ENCODE measurements around the gene C9orf153.
"Not testable (repeated sequence)": the region's sequence is repeated elsewhere in the genome, so short reads cannot be mapped to it uniquely, and the experiment has no call there.

Gene C9orf153

DNA sequence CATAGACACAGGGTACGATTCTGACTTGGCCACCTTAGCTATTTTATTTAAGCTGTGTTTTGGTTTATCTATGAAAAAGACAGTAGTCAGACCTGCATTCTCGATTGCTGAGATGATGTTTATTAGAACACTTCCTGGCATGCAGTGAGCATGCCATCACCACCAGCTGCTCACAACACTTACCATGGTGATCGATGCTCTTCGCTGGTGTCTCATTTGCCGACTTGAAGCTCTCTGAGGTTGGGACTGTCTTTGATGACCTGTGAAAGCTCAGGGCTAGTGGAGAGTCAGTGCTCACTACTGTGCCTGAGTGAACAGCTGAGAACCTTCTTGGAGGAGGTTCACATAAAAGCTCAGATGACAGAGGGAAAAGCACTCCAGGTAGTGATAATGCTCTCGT is 4.4 kb upstream of the C9orf153 start:
- DNase-seq (ENCODE audit: low spot score): no peak

DNA sequence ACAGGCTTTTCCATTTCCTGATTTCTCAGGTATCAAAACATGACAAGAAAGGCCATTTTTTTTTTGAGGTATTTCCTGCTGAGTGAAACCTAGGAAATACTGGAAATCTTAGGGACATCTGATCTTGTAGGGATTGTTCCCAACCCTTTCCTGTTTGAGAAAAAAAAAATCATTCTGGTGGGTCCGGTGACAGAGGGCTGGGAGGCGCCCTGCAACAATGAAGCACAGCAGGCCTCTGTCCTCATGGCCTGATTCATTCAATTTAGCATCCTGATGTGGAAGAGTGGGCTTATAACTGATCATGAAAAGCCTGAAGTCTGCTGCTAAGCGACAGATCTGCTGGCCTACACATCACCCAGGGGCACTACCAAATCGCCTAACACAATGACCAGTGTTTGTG is 3.0 kb upstream of the C9orf153 start:
- no peak for DNase-seq (ENCODE audit: low spot score)

DNA sequence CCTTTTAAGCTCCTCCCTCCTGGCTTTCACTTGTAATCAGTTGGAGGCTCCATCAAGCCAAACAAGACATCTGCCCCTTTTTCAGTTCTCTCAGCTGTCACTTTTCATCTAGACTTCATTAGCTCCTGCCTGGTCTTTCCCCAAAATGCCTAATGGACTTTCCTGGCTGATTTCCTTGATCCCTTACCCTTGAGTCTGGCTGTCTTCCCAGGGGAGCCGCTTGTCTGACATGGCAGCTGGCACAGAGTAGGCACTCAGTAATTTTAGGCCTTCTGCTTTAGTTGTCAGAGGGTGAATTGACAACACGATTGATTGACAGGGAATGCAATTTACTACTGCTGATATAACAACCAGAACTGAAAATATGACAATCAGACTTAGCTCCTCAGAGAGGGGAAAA is 2.1 kb downstream of the C9orf153 start:
- DNase-seq (ENCODE audit: low spot score): no peak

DNA sequence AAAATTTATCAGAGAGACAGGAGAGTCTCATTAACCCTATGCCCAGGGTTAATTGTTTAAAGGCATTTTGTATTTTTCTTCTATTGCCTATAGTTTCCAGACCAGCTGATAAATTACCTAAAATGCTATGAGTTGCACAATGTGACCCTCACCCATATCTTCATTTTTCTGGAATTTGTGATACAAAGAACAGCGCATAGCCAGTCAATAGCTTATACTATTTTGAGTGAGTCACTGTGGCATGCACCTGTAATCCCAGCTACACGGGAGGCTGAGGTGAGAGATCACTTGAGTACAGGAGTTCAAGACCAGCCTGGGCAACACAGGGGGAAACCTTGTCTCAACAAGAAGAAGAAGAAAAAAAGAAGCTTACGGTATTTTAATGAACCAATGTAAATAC is 2.8 kb downstream of the C9orf153 start:
- no peak for DNase-seq (ENCODE audit: low spot score)

DNA sequence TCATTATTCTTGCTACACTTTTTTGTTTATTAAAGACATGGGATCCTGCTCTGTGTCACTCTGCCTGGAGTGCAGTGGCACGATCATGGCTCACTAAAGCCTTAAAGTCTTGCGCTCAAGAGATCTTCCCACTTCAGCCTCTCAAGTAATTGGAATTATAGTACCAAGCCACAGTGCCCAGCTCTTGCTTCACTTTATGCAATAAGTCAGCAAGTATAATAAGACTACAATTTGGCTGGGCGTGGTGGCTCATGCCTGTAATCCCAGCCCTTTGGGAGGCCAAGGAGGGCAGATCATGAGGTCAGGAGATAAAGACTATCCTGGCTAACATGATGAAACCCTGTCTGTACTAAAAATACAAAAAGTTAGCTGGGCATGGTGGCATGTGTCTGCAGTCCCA is 5.9 kb downstream of the C9orf153 start:
- DNase-seq (ENCODE audit: low spot score): no peak

DNA sequence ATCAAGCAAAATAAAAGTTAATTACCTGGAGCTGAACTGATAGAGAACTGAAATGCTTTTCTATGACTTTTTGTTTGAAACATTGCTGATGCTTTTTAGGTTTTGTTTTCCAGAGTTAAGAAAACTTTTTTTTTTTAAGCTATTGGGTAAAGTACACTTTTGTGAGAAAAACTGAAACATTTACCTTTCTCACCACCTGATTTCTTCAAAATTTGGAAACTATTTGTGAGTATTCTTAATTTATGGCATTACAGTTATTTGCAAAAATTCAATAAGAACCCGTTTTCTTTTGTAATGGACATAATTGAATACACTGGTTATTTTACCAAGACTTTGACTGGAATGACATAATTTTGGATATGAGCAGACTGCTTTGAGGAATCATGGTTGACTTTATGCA is 6.6 kb downstream of the C9orf153 start:
- no peak for DNase-seq (ENCODE audit: low spot score)

DNA sequence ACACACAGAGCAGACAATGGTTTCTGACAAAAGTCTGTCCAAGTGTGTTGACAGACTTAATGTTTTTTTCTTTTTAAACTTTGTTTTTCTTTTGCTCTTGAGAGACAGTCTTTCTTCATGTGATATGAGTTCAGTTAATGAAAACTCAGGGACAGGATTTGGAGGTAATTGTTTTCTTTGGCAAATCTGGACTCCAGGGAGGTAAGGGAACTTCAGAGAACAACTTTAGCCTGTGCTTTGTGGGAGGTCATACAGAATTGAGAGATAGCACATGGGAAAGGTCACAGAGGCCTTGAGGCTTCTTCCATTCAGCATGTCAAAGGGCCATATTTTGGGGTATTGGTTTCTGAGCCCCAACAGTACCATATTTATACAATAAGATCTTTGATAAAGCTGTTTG is 9.3 kb downstream of the C9orf153 start:
- no peak for DNase-seq (ENCODE audit: low spot score)

DNA sequence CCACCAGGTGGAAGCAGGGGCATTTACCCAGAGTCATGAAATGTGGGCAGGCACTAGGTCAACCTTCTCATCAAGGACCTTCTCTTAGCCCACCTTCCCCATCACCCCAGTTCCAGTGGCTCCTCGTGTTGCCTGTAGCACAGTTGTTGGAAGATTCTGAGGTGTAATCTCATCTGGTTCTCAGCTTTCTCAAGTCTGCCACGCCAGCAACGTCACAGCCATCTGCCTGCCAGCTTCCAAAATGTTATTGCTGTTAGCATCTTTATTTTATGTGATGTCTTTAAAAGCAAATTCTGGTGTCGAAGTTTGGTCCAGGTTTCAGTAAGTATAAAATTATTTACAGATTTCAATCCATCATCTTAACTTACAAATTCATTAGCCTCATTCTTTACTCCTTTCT is 10.7 kb downstream of the C9orf153 start:
- no peak for DNase-seq (ENCODE audit: low spot score)

DNA sequence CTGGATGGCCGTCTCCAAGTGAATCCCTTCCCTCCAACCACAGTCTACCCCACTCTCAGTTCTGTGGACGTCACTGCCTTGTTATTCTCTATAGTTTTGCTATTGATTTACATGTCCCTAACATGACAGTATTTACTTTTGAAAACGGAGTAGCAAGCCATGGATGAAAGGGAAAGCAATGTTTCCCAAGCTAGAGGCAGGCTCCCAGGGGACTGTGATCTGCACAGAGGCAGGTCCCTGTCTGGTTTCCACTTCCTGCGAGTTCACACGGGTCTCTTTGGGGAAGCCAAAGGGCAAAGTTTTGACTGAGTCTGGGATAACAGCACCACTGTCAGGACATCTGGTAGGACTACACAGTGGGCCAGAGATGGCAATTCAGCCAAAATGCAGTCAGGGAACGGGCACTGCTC is 12.7 kb downstream of the C9orf153 start:
- no peak for DNase-seq (ENCODE audit: low spot score)

DNA sequence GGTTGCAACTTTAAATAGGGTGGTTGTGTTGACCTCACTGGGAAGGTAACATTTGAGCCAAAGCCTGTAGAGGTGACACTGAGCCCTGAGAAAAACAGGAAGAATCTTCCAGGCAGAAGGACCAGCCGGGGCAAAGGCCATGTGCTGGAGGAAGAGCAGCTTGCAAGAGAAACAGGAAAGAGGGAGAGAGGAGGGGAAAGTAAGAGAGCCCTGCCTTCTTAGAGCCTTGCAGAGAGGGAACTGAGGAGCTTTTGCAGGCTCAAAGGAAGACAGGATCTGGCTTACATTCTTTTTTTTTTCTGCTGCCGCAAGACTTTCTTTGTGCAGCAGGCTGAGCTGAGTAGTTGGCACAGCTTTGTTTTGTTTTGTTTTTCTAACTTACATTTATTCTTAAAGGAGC is 17.4 kb downstream of the C9orf153 start:
- no peak for DNase-seq (ENCODE audit: low spot score)

DNA sequence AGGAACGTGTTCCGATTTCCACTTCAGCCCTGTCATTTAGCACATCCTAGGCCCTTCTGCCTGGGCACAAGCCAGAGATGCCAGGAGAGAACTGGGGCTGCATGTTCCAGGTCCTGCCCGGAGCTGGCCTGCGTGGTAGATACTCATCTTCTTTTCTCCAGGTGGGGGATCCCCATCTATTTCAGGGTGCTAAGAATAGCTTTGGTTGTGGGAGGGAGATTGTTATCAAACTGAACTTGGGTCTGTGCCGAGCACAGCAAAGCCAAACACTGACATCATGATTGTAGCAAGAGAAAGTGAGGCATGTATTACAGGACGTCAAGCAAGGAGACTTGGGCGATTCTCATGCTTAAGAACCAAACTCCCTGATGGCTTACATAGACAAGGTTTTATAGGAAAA is 18.2 kb downstream of the C9orf153 start:
- DNase-seq (ENCODE audit: low spot score): no peak

DNA sequence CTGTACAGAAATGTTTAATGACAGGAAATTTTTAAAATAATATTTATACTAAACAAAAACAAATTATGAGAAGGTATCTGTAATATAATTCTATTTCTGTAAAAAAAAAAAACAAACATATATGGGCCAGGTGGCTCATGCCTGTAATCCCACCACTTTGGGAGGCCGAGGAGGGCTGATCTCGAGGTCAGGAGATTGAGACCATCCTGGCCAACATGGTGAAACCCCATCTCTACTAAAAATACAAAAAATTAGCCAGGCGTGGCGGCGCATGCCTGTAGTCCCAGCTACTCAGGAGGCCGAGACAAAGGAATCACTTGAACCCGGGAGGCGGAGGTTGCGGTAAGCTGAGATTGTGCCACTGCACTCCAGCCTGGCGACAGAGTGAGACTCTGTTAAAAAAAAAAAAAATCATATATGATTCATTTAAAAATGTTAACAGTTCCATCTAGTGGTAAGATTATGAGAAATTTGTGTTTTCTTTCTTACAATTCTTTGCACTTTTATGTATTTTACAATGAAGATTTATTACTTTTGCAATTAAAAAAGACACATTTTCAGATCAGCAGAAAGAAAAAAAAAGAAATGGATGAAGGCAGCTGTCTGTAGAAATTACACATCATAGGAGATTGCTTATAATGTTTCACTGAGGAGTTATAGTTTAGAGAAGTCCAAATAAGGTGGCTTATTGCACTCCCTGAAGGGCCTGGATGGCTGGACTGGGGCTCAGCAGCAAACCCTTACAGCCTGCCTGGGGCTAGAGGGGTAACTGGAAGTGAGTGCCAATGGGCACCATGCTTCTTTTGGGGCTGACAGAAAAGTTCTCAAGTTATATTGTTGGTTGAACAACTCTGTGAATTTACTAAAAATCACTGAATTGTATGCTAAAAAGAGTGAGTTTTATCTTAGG is 20.3 kb downstream of the C9orf153 start:
- DNase-seq (ENCODE audit: low spot score): no peak

DNA sequence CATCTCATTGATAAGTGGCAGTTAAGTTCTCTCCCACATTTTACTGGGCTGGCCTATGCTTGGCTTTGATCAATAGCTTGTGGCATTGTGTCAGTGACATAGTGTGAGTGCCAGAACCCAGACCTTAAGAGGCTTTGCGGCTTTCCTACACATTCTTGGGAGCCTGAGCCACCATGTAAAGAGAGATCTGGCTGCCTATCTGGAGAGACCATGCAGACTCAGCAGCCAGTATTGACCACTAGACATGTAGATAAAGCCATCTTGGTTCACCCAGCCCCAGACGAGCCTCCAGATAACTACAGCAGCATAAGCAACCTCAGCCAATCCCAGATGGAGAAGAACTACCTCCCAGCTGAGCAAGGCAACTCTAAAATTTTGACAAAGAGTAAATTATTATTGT is 28.6 kb downstream of the C9orf153 start:
- DNase-seq (ENCODE audit: low spot score): no peak

DNA sequence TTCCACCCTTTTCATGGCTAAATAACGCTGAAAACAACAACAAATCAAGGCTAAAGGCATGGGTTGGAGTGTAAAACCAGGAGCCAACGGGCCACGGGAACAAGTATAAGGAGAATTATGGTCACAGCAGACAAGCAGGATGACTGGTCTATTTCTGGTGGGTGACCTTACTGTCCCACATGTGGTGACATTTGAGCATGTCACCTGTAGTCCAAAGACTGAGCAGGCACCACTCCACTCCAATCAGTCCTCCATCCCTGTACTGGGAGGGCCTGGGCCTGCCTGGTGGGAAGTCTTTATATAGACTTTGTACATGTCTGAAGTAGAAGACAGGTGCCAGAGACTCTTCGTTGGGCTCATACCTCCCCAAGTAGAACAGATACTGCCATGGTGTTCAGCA is 36.8 kb downstream of the C9orf153 start:
- DNase-seq (ENCODE audit: low spot score): no peak

DNA sequence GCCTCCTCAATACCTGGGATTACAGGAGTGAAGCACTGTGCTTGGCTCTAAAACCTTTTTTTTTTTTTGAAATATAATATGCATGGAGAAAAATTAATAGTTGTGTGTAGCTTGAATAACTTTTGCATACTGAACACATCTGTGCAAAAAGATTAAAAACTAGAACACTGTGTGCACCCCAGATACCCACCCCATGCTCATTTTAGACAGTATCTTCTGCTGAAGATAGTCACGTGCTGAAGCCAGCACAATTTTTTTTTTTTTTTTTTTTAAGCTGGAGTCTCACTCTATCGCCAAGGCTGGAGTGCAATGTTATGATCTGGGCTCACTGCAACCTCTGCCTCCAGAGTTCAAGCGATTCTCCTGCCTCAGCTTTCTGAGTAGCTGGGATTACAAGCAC is 39.9 kb downstream of the C9orf153 start:
- DNase-seq (ENCODE audit: low spot score): no peak

DNA sequence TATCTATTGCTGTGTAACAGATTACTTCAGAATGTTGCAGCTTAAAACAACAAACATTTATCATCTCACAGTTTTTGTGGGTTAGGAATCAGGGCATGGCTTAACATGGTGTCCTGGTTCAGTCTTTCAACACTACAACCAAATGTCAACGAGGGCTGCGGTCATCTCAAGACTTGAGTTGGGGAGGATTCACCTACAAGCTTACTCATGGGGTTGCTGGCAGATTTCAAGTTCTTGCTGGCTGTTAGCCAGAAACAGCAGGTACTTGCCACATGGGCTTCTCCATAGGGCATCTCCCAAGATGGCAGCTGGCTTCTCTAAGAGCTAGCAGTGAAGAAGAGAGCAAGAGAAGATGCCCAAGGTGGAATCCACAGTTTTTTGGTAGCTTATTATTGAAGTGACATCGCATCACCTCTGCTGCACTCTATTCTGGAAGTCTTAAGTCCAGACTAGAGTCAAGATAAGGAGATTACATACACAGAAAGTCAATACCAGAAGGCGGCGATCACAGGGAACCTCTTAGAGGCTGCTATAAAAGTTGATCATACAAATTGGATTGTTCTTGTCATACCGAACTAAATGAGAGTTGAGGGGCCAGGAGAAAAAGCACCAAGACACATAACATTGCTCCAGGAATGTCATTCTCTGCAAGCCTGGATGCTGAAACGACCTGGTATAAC is 42.2 kb downstream of the C9orf153 start:
- DNase-seq (ENCODE audit: low spot score): no peak

DNA sequence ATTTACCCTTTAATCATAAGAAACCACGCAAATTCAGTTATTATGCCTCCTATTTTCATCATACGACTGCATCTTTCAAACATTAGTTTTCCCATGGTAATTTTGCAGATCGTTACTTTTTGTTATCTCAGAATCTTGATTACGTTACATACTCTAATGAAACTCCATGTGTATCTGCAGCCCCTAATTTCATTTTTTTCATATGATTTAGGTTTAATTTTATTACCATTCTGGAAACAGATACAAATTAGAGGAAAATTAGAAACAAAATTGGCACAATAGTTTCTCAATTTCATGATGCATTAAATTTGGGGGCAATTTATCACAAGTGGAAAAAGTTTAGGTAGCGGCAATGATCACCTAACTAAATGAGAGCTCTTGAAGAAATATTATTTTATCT is 52.3 kb downstream of the C9orf153 start:
- no peak for DNase-seq (ENCODE audit: low spot score)

DNA sequence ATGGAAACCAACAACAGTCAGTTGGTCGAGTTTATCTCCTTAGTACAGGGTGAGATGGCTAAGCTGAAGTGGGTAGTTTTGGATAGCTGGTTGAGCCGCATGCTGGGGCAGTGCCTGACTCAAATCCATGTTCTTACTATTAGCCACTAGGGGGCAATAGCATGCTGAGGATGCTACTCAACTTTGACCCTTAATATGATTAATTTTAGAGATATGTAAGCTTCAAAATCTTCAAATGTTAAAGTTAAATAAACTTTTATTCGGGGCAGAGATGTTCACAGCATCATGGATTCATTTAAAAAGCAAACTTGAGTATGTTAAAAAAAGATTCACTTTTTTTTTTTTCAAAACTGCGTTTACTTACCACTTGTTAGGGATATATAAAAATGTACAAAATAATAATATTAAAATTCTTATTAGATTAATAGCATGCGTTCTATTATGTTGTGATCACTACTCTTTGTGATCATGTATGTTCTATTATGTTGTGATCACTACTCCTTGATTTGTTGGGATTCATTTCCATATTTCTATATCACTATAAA is 57.0 kb downstream of the C9orf153 start:
- peak; percentile 43 for DNase-seq (ENCODE audit: low spot score)

DNA sequence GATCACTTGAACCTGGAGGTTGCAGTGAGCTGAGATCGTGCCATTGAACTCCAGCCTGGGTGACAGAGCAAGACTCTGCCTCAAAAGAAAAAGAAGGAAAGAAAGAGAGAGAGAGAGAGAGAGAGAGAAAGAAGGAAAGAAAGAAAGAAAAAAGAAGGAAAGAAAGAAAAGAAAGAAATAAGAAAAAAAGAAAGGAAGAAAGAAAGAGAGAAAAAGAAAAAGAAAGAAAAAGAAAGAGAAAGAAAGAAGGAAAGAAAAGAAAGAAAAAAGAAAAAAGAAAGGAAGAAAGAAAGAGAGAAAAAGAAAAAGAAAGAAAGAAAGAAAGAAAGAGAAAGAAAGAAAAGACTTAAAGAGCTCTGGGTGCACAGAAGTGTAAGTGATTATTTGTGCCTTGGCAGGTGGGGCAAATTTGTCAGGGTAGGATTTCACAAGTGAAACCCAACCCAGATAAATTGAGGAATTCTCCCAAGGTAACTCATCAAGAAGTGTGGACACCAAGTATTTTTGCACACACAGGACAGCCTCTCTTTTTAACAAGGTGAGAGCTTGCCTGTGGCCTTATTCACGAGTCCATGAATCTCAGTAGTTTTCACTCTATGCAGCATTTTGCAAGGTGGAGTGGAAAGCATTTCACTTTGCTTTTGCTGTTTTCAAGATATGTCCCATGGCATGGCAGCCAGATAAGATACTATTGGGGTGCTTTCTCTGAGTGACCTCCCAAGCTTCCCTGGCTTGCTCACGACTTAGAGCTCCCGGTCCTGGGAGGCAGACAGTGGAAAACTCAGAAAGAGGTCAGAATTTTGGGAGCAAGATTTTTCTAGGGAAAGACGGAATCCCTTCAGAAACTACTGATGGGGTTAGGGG is 57.8 kb downstream of the C9orf153 start:
- no peak for DNase-seq (ENCODE audit: low spot score)

DNA sequence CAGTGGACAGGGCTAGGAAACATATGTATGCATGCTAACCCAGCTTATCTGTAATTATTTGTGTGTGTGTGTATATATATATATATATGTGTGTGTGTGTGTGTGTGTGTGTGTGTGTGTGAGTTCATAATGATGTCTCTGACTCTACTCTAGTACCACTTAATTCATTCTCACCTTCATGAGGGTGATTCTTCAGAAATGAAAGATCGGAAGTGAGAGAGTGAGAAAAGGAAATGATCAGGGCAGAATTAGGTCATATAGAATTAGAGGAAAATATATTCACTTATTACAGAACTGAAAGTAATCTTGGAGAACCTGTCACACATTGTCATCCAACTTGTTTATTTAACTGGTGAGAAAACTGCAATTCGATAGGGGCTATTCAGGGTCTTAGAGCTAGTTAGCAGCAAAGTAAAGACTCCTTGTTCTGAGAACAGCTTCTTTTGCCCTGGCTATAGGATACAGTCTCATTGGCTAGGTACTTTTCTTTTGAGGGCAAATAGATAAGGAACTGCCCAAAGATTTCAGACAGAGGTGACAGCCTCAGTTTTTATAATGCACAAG is 58.8 kb downstream of the C9orf153 start:
- DNase-seq (ENCODE audit: low spot score): peak; percentile 1

DNA sequence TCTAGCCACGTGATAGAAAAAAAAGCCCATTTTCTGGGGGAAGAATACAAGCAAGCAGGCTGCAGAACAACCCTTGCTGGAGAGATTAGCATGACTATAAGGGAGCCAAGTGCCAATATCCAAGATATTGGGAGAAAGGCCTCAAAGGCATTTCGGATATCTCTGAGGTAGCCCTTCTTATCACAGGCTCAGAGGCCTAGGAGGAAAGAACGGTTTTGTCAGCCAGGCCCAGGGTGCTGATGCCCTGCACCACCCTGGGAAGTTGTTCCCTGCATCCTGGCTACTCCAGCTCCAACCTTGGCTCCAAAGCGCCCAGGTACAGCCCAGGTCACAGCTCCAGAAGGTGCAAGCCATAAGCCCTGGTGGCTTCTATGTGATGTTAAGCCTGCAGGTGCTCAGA is 66.4 kb downstream of the C9orf153 start:
- DNase-seq (ENCODE audit: low spot score): no peak

DNA sequence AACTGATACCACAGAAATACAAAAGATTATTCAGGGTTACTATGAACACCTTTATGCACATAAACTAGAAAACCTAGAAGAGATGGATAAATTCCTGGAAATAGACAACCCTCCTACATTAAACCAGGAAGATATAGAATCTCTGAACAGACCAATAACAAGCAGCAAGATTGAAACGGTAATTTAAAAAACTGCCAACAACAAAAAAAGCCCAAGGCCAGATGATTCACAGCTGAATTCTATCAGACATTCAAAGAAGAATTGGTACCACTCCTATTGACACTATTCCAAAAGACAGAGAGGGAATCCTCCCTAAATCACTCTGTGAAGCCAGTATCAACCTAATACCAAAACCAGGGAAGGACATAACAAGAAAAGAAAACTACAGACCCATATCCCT is 68.8 kb downstream of the C9orf153 start:
- not testable (repeated sequence) for DNase-seq (ENCODE audit: low spot score)
